ENCODE data around the gene HADHB.

GRCh38 chr2:26269571-26270158 lies 24.9 kb downstream of the HADHB start:
- TF ChIP-seq CTCF (conservative IDR thresholded peaks at IDR 0.05) (no peak), ZFX (IDR thresholded peaks at IDR 0.05) (no peak)
